Rectal smooth muscle tissue (tissue), 1 donor: Measurements from ENCODE around the gene CAMK1D.

ENCODE experiments used
- H3K27ac ChIP-seq: one replicate; pipeline ENCODE4 v1.7.0; 2013; ENCODE audit warnings: low read depth, low read length, inconsistent platforms
- H3K27me3 ChIP-seq: one replicate; pipeline ENCODE4 v1.7.0; 2013; ENCODE audit warnings: low read length; ENCODE audit not compliant: control insufficient read depth, insufficient read depth
- H3K36me3 ChIP-seq: one replicate; pipeline ENCODE4 v1.7.0; 2013; ENCODE audit warnings: low read length; ENCODE audit not compliant: control insufficient read depth, insufficient read depth
- H3K4me1 ChIP-seq: one replicate; pipeline ENCODE4 v1.7.0; 2013; ENCODE audit warnings: low read length; ENCODE audit not compliant: control insufficient read depth, insufficient read depth
- H3K4me3 ChIP-seq: one replicate; pipeline ENCODE4 v1.7.0; 2013; ENCODE audit warnings: low read length
- H3K9ac ChIP-seq: one replicate; pipeline ENCODE4 v1.7.0; 2013; ENCODE audit warnings: low read length

CAMK1D gene

GRCh38 chr10:12381536-12382156 is 32.3 kb downstream of the CAMK1D start:
- no peaks in the 10 kb centered on the region for H3K27me3 ChIP-seq
- H3K27ac ChIP-seq = no peak overlapping the region
- H3K36me3 ChIP-seq = no peaks in the 10 kb centered on the region
- H3K4me1 ChIP-seq = no peaks in the 10 kb centered on the region
- H3K9ac ChIP-seq = no peak overlapping the region
- H3K4me3 ChIP-seq = no peak overlapping the region

GRCh38 chr10:12382157-12382548 is 32.8 kb downstream of the CAMK1D start:
- Histone ChIP-seq H3K27me3 (no peaks in the 10 kb centered on the region), H3K4me1 (no peaks in the 10 kb centered on the region), H3K4me3 (no peak overlapping the region), H3K9ac (no peak overlapping the region), H3K36me3 (no peaks in the 10 kb centered on the region), H3K27ac (no peak overlapping the region)

- H3K4me1 ChIP-seq = no peaks in the 10 kb centered on the region
- H3K4me3 ChIP-seq = no peak overlapping the region
- H3K36me3 ChIP-seq = no peaks in the 10 kb centered on the region
- no peaks in the 10 kb centered on the region for H3K27me3 ChIP-seq
- H3K27ac ChIP-seq = no peak overlapping the region
- H3K9ac ChIP-seq = no peak overlapping the region
These were observed 33.7 kb downstream of the CAMK1D start for GRCh38 chr10:12382956-12383531.

- H3K36me3 ChIP-seq = no peaks in the 10 kb centered on the region
- H3K9ac ChIP-seq = no peak overlapping the region
- H3K4me1 ChIP-seq = no peaks in the 10 kb centered on the region
- no peak overlapping the region for H3K27ac ChIP-seq
- H3K27me3 ChIP-seq = no peaks in the 10 kb centered on the region
- H3K4me3 ChIP-seq = no peak overlapping the region
These were observed 35.6 kb downstream of the CAMK1D start for GRCh38 chr10:12384906-12385305.

GRCh38 chr10:12387561-12388210 is 38.3 kb downstream of the CAMK1D start:
- Histone ChIP-seq H3K27me3 (no peaks in the 10 kb centered on the region), H3K27ac (no peak overlapping the region), H3K4me3 (no peak overlapping the region), H3K4me1 (no peaks in the 10 kb centered on the region), H3K36me3 (no peaks in the 10 kb centered on the region), H3K9ac (no peak overlapping the region)

- Histone ChIP-seq H3K27ac (no peak overlapping the region), H3K27me3 (no peaks in the 10 kb centered on the region), H3K36me3 (no peaks in the 10 kb centered on the region), H3K9ac (no peak overlapping the region), H3K4me1 (no peaks in the 10 kb centered on the region), H3K4me3 (no peak overlapping the region)
These were observed 39.3 kb downstream of the CAMK1D start for GRCh38 chr10:12388671-12389070.

- no peaks in the 10 kb centered on the region for H3K4me1 ChIP-seq
- H3K4me3 ChIP-seq = no peak overlapping the region
- H3K36me3 ChIP-seq = no peaks in the 10 kb centered on the region
- H3K27me3 ChIP-seq = no peaks in the 10 kb centered on the region
- no peak overlapping the region for H3K9ac ChIP-seq
- no peak overlapping the region for H3K27ac ChIP-seq
These were observed 39.9 kb downstream of the CAMK1D start for GRCh38 chr10:12389154-12389734.

- no peak overlapping the region for H3K4me3 ChIP-seq
- H3K4me1 ChIP-seq = no peaks in the 10 kb centered on the region
- no peak overlapping the region for H3K27ac ChIP-seq
- H3K27me3 ChIP-seq = no peaks in the 10 kb centered on the region
- no peaks in the 10 kb centered on the region for H3K36me3 ChIP-seq
- H3K9ac ChIP-seq = no peak overlapping the region
These were observed 41.4 kb downstream of the CAMK1D start for GRCh38 chr10:12390733-12391132.

GRCh38 chr10:12391206-12391605 is 41.9 kb downstream of the CAMK1D start:
- no peaks in the 10 kb centered on the region for H3K27me3 ChIP-seq
- no peaks in the 10 kb centered on the region for H3K4me1 ChIP-seq
- H3K4me3 ChIP-seq = no peak overlapping the region
- no peak overlapping the region for H3K27ac ChIP-seq
- H3K9ac ChIP-seq = no peak overlapping the region
- H3K36me3 ChIP-seq = no peaks in the 10 kb centered on the region

GRCh38 chr10:12393831-12394230 is 44.5 kb downstream of the CAMK1D start:
- Histone ChIP-seq H3K4me3 (no peak overlapping the region), H3K36me3 (no peaks in the 10 kb centered on the region), H3K27ac (no peak overlapping the region), H3K9ac (no peak overlapping the region), H3K27me3 (no peaks in the 10 kb centered on the region), H3K4me1 (no peaks in the 10 kb centered on the region)

GRCh38 chr10:12394241-12395033 is 45.1 kb downstream of the CAMK1D start:
- Histone ChIP-seq H3K4me1 (no peaks in the 10 kb centered on the region), H3K9ac (no peak overlapping the region), H3K36me3 (no peaks in the 10 kb centered on the region), H3K27me3 (no peaks in the 10 kb centered on the region), H3K27ac (no peak overlapping the region), H3K4me3 (no peak overlapping the region)

GRCh38 chr10:12396093-12396492 is 46.7 kb downstream of the CAMK1D start:
- no peak overlapping the region for H3K27ac ChIP-seq
- no peaks in the 10 kb centered on the region for H3K4me1 ChIP-seq
- H3K4me3 ChIP-seq = no peak overlapping the region
- no peaks in the 10 kb centered on the region for H3K36me3 ChIP-seq
- H3K9ac ChIP-seq = no peak overlapping the region
- no peaks in the 10 kb centered on the region for H3K27me3 ChIP-seq
